Nephron progenitor cell (in vitro differentiated cells): ENCODE results near the gene CWC15.
A peak's percentile ranks its signal among the peaks of the same experiment; 100 is the strongest.

Experiments
- DNase-seq: peaks from one replicate; pipeline ENCODE4 v3.0.0; 2021
- H3K27ac Mint-ChIP-seq: 2 replicates; pipeline ENCODE4 v1.8.0; 2021; ENCODE audit warnings: mild to moderate bottlenecking, moderate library complexity, mixed read lengths
- H3K27me3 Mint-ChIP-seq: 2 replicates; pipeline ENCODE4 v1.8.0; 2021; ENCODE audit warnings: mild to moderate bottlenecking, low read depth, mixed read lengths; ENCODE audit not compliant: poor library complexity
- H3K36me3 Mint-ChIP-seq: 2 replicates; pipeline ENCODE4 v1.8.0; 2021; ENCODE audit warnings: low read depth, mixed read lengths
- H3K4me1 Mint-ChIP-seq: 2 replicates; pipeline ENCODE4 v1.8.0; 2021; ENCODE audit warnings: mixed read lengths
- H3K4me3 Mint-ChIP-seq: 2 replicates; pipeline ENCODE4 v1.8.0; 2021; ENCODE audit warnings: mild to moderate bottlenecking, moderate library complexity, mixed read lengths
- H3K9me3 Mint-ChIP-seq: 2 replicates; pipeline ENCODE4 v1.8.0; 2021; ENCODE audit warnings: mild to moderate bottlenecking, moderate library complexity, mixed read lengths
- CTCF ChIP-seq: fragments of 200-600 bp; sonication (generic); IDR thresholded peaks from 2 replicates; pipeline ENCODE4 v1.5.0; 2021; ENCODE audit warnings: antibody characterized with exemption

CWC15 gene

DNA sequence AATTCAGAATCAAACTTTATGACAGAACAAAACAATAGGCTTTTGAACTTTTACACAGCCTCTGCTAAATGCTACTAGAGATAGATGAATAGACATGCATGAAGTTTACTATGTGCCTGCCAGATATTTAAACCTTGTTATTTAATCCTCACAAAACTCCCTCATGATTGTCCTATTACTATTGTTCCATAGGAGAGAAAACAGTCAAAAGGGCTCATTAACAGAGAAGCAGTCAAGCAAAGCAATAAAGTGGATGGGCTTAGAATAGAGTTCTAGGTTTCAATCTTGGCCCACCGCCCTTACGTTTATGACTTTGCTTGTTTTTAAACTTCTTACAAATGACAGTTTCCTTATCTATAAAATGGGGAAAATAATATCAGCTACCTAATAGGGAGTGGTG, 12.9 kb downstream of the CWC15 start:
- Mint-ChIP-seq H3K9me3 (no peaks in the 10 kb centered on the region), H3K4me3 (no peak overlapping the region), H3K4me1 (peaks cover 3% of the 10 kb centered on the region), H3K27me3 (no peaks in the 10 kb centered on the region), H3K36me3 (peaks cover 56% of the 10 kb centered on the region), H3K27ac (peak overlapping the region; percentile 37)
- no peak for DNase-seq
- TF ChIP-seq CTCF = no peak

DNA sequence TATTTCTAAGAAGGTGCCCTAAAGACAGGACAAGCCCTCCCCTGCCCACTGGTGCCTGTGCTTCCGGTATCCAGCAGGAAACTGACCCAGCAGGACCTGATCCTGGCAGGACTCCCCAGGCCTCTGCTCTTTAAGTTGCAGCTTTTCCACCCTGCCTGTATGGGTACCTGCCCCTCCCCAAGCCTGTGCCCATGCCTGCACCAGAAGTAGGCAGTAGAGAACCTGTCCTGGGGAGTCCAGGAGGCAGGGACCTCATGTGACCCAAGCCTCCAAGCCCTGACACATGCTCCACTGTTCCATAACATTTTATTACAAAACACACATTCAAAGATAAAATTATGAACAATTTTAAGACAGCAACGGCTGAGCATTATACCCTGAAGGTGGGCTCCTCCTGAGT, 14.2 kb downstream of the CWC15 start:
- TF ChIP-seq CTCF = no peak
- Mint-ChIP-seq H3K4me3 (no peak overlapping the region), H3K27ac (no peak overlapping the region), H3K27me3 (no peaks in the 10 kb centered on the region), H3K4me1 (peaks cover 3% of the 10 kb centered on the region), H3K36me3 (peaks cover 44% of the 10 kb centered on the region), H3K9me3 (no peaks in the 10 kb centered on the region)
- DNase-seq = no peak

GRCh38 chr11:94958121-94958696, 15.1 kb downstream of the CWC15 start:
- H3K36me3 Mint-ChIP-seq = peaks cover 36% of the 10 kb centered on the region
- H3K4me3 Mint-ChIP-seq = no peak overlapping the region
- no peak for TF ChIP-seq CTCF
- no peak overlapping the region for H3K27ac Mint-ChIP-seq
- peaks cover 3% of the 10 kb centered on the region for H3K4me1 Mint-ChIP-seq
- no peaks in the 10 kb centered on the region for H3K9me3 Mint-ChIP-seq
- no peaks in the 10 kb centered on the region for H3K27me3 Mint-ChIP-seq
- no peak for DNase-seq

- Mint-ChIP-seq H3K27ac (no peak overlapping the region), H3K4me1 (peaks cover 3% of the 10 kb centered on the region), H3K27me3 (no peaks in the 10 kb centered on the region), H3K9me3 (no peaks in the 10 kb centered on the region), H3K36me3 (peaks cover 27% of the 10 kb centered on the region), H3K4me3 (no peak overlapping the region)
- no peak for DNase-seq
- no peak for TF ChIP-seq CTCF
These were observed 16.4 kb downstream of the CWC15 start for GRCh38 chr11:94956963-94957362.

DNA sequence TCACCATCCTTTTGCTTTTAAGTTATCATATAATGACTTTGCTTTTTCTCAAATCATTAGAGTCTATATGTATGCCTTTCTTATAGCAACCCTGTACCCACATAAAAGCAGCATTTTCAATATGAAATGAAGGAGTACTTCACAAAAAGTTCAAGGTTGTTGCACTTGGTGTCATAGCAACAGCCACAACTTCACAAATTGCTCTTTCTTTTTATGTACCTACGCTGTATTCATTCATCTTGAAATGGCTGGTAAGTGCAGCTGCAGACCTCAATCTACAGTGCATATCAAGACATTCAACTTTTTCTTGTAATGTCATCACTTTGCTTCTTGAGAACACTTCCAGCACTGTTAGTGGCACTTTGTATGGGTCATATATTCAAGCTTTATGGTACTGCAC, 18.6 kb downstream of the CWC15 start:
- no peak for DNase-seq
- Mint-ChIP-seq H3K4me3 (no peak overlapping the region), H3K36me3 (peaks cover 19% of the 10 kb centered on the region), H3K27me3 (peaks cover 9% of the 10 kb centered on the region), H3K4me1 (no peaks in the 10 kb centered on the region), H3K9me3 (peaks cover 6% of the 10 kb centered on the region), H3K27ac (no peak overlapping the region)
- no peak for TF ChIP-seq CTCF

GRCh38 chr11:94948070-94948617, 25.2 kb downstream of the CWC15 start:
- no peak for TF ChIP-seq CTCF
- Mint-ChIP-seq H3K4me3 (no peak overlapping the region), H3K9me3 (peaks cover 11% of the 10 kb centered on the region), H3K27ac (no peak overlapping the region), H3K27me3 (peaks cover 19% of the 10 kb centered on the region), H3K36me3 (peaks cover 4% of the 10 kb centered on the region), H3K4me1 (peaks cover 41% of the 10 kb centered on the region)
- no peak for DNase-seq
